Muscle of arm (tissue), 12 donors: ENCODE data around the gene SMAD5. TPM values are rescaled to one million over a fixed set of nuclear protein-coding genes. Genes with fewer than 3 reads are reported as not detected.

Experiments
- DNase-seq: peaks from one replicate; pipeline ENCODE4 v3.0.0-alpha.2; 2013
- polyA plus RNA-seq, 12 donors: library from polyadenylated mRNA; unstranded; fragments of 120-200 nt; gene quantifications; one replicate each; pipeline ENCODE4 v1.2.1, GENCODE V29; 2013; ENCODE audit not compliant: insufficient read length in 12 of 12

The SMAD5 gene
- polyA plus RNA-seq, 12 donors, result 36.5 to 58.5 (median 47.6) TPM; not detected in 1

- no peak for DNase-seq
Measured at GRCh38 chr5:136109453-136110135, 23.1 kb upstream of the SMAD5 start.

- no peak for DNase-seq
Measured at GRCh38 chr5:136113606-136114005, 19.0 kb upstream of the SMAD5 start.

GRCh38 chr5:136114414-136115125 is 18.1 kb upstream of the SMAD5 start:
- DNase-seq, result no peak

GRCh38 chr5:136115183-136115865 is 17.3 kb upstream of the SMAD5 start:
- DNase-seq, result no peak

- no peak for DNase-seq
Measured at GRCh38 chr5:136120529-136120928, 12.1 kb upstream of the SMAD5 start.

- DNase-seq, result no peak
Measured at GRCh38 chr5:136123236-136123768, 9.3 kb upstream of the SMAD5 start.

GRCh38 chr5:136127560-136127959 is 5.1 kb upstream of the SMAD5 start:
- no peak for DNase-seq

- peak; percentile 59 for DNase-seq
Measured at GRCh38 chr5:136128481-136128880, 4.2 kb upstream of the SMAD5 start.

- DNase-seq, result no peak
Measured at GRCh38 chr5:136129445-136129844, 3.2 kb upstream of the SMAD5 start.

- DNase-seq, result no peak
Measured at GRCh38 chr5:136130581-136130980, 2.1 kb upstream of the SMAD5 start.

GRCh38 chr5:136132087-136132486 is 558 bp upstream of the SMAD5 start:
- DNase-seq, result no peak

GRCh38 chr5:136133222-136133921 is 727 bp downstream of the SMAD5 start:
- DNase-seq, result peak; percentile 72

GRCh38 chr5:136133922-136134379 is 1.3 kb downstream of the SMAD5 start:
- DNase-seq, result no peak

GRCh38 chr5:136134653-136135052 is 2.0 kb downstream of the SMAD5 start:
- DNase-seq, result no peak

- DNase-seq, result no peak
Measured at GRCh38 chr5:136135536-136135935, 2.9 kb downstream of the SMAD5 start.

- DNase-seq, result no peak
Measured at GRCh38 chr5:136137497-136138220, 5.0 kb downstream of the SMAD5 start.

- no peak for DNase-seq
Measured at GRCh38 chr5:136141561-136141960, 8.9 kb downstream of the SMAD5 start.

- no peak for DNase-seq
Measured at GRCh38 chr5:136143312-136143711, 10.7 kb downstream of the SMAD5 start.

- DNase-seq, result no peak
Measured at GRCh38 chr5:136143763-136144162, 11.1 kb downstream of the SMAD5 start.

- DNase-seq, result no peak
Measured at GRCh38 chr5:136145030-136145429, 12.4 kb downstream of the SMAD5 start.

- DNase-seq, result no peak
Measured at GRCh38 chr5:136146201-136146600, 13.6 kb downstream of the SMAD5 start.
